HEK293T (cell line): ENCODE results near the gene TOMM34.

ENCODE experiments used
- ARNT ChIP-seq: fragments of 450-650 bp; IDR thresholded peaks from 2 replicates; pipeline ENCODE4 v1.6.1; 2017; ENCODE audit warnings: mild to moderate bottlenecking
- BHLHE40 ChIP-seq: fragments of 450-650 bp; IDR thresholded peaks from 2 replicates; pipeline ENCODE4 v1.6.1; 2016; ENCODE audit warnings: mild to moderate bottlenecking, moderate library complexity, borderline replicate concordance
- FOXA1 ChIP-seq: fragments of 450-650 bp; IDR thresholded peaks from 2 replicates; pipeline ENCODE4 v1.6.1; 2016; ENCODE audit warnings: mild to moderate bottlenecking
- HDGF ChIP-seq: fragments of 450-650 bp; IDR thresholded peaks from 2 replicates; pipeline ENCODE4 v1.6.1; 2017; ENCODE audit warnings: antibody characterized with exemption, borderline replicate concordance
- L3MBTL2 ChIP-seq: fragments of 450-650 bp; conservative IDR thresholded peaks from 2 replicates; pipeline ENCODE4 v1.6.1; 2016; ENCODE audit warnings: mild to moderate bottlenecking
- NFRKB ChIP-seq: fragments of 450-650 bp; IDR thresholded peaks from 2 replicates; pipeline ENCODE4 v1.6.1; 2016; ENCODE audit warnings: mild to moderate bottlenecking, moderate library complexity
- SP1 ChIP-seq: fragments of 450-650 bp; IDR thresholded peaks from 2 replicates; pipeline ENCODE4 v1.6.1; 2017
- SUZ12 ChIP-seq: fragments of 450-650 bp; IDR thresholded peaks from 2 replicates; pipeline ENCODE4 v1.6.1; 2016; ENCODE audit warnings: mild to moderate bottlenecking
- ZNF384 ChIP-seq: fragments of 450-650 bp; IDR thresholded peaks from 2 replicates; pipeline ENCODE4 v1.6.1; 2016

DNA sequence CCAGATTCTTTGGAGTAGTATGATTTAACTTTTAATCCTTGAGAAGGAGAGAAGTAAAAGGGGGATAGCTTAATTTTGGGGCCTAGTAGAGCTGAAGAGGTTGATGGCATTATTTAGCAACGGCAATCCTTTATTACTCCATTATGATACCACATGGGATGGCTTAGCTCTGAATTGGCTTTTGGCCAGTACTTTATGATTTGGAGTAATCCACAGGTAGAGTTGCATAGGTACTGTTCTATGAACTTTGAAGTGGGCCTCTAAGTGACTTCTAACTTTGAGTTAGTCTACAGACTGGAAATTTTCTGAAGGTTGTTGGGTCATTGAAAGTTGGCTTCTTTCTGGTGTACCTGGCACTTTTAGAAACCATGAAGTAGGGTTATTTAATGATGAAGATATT, 63.1 kb downstream of the TOMM34 start:
- no peak for TF ChIP-seq NFRKB
- no peak for TF ChIP-seq ARNT
- TF ChIP-seq FOXA1, result no peak
- TF ChIP-seq L3MBTL2, result no peak
- no peak for TF ChIP-seq BHLHE40
- no peak for TF ChIP-seq ZNF384
- no peak for TF ChIP-seq SP1
- TF ChIP-seq HDGF, result no peak
- TF ChIP-seq SUZ12, result no peak
